Testis (tissue), 3 donors: Measurements from ENCODE around the gene CEMIP. TPM values are rescaled to one million over a fixed set of nuclear protein-coding genes. Genes with fewer than 3 reads are reported as not detected.

ENCODE experiments used
- DNase-seq: peaks from one replicate; pipeline ENCODE4 v3.0.0-alpha.2; 2019
- H3K27ac ChIP-seq, 2 donors: fragments of 200-600 bp; sonication (generic); one replicate each; pipeline ENCODE4 v1.5.1; 2019
- H3K27me3 ChIP-seq: fragments of 200-600 bp; sonication (generic); one replicate; pipeline ENCODE4 v1.5.1; 2019
- H3K36me3 ChIP-seq: fragments of 200-600 bp; sonication (generic); one replicate; pipeline ENCODE4 v1.5.1; 2017; ENCODE audit warnings: low read depth; ENCODE audit errors: missing control alignments
- H3K4me1 ChIP-seq: fragments of 200-600 bp; sonication (generic); one replicate; pipeline ENCODE4 v1.5.1; 2019
- H3K4me3 ChIP-seq, 2 donors: fragments of 200-600 bp; sonication (generic); one replicate each; pipeline ENCODE4 v1.5.1; 2017 to 2019
- H3K9me3 ChIP-seq: fragments of 200-600 bp; sonication (generic); one replicate; pipeline ENCODE4 v1.5.1; 2017
- POLR2A ChIP-seq: fragments of 450-650 bp; IDR thresholded peaks from one replicate; pipeline ENCODE4 v1.6.1; 2017; ENCODE audit warnings: antibody characterized with exemption, mild to moderate bottlenecking, moderate library complexity
- WGBS, 2 donors: methylation state at CpG; one replicate each; pipeline ENCODE4 v1.1.5; 2018; 5-methylcytosine and 5-hydroxymethylcytosine counted together
- intact Hi-C: fragments of 100-400 bp; cut with DNase I; formaldehyde crosslinking; loops from one replicate; pipeline ENCODE4 v1.15.1; 2023; ENCODE audit warnings: low total_unique reads
- polyA plus RNA-seq: library from polyadenylated mRNA; stranded (reverse); fragments of 350-450 nt; fragmentation: Illumina TruSeq; extraction: RNeasy Lipid Tissue Mini Kit (QIAGEN cat#74804); gene quantifications from one replicate; pipeline ENCODE4 v1.2.3, GENCODE V29; 2014; ENCODE audit warnings: low read depth, low replicate concordance; ENCODE audit not compliant: insufficient read depth
- total RNA-seq, 2 donors: library from RNA; depleted of rRNA; stranded (reverse); fragments of >200 nt; gene quantifications; one replicate each; pipeline ENCODE4 v1.2.3, GENCODE V29; 2016
- TF ChIP-seq, protein P1 (sequence below), 3 experiments: fragments of 450-650 bp in 2 of 3; fragments of 200-600 bp in 1 of 3; sonication (generic) in 1 of 3; IDR thresholded peaks; one replicate each; pipeline ENCODE4 v1.5.1; 2016 to 2019; ENCODE audit warnings: antibody characterized with exemption in 3 of 3, mild to moderate bottlenecking in 2 of 3, moderate library complexity in 1 of 3

CEMIP gene
- total and polyA plus RNA-seq, 3 donors from 2014 or later, result 7.5 to 21.5 (median 8.3) TPM

DNA sequence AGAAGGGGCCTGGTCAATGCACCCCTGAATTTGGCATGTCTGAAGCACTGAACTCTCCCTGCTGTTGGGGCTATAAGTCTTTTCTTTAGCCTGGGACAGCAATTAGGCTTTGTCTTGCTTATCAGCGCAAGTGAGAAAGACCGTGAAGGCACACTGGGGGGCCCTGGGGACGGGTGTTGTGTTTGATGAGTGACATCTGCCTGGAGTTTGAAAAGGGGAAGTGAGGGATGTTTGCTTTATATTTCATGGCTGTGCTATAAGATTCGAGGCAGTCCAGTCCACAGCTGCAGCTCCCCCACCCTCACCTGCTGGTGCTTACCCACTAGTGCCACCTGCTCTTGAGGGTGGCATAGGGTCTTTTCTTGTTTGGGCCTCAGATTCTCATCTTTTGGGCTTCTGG, 44.8 kb downstream of the CEMIP start:
- TF ChIP-seq, protein P1, sequence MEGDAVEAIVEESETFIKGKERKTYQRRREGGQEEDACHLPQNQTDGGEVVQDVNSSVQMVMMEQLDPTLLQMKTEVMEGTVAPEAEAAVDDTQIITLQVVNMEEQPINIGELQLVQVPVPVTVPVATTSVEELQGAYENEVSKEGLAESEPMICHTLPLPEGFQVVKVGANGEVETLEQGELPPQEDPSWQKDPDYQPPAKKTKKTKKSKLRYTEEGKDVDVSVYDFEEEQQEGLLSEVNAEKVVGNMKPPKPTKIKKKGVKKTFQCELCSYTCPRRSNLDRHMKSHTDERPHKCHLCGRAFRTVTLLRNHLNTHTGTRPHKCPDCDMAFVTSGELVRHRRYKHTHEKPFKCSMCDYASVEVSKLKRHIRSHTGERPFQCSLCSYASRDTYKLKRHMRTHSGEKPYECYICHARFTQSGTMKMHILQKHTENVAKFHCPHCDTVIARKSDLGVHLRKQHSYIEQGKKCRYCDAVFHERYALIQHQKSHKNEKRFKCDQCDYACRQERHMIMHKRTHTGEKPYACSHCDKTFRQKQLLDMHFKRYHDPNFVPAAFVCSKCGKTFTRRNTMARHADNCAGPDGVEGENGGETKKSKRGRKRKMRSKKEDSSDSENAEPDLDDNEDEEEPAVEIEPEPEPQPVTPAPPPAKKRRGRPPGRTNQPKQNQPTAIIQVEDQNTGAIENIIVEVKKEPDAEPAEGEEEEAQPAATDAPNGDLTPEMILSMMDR (IDR thresholded peaks at IDR 0.05), result no peak
- TF ChIP-seq POLR2A, result no peak
- intact Hi-C loops, result no loop called here

DNA sequence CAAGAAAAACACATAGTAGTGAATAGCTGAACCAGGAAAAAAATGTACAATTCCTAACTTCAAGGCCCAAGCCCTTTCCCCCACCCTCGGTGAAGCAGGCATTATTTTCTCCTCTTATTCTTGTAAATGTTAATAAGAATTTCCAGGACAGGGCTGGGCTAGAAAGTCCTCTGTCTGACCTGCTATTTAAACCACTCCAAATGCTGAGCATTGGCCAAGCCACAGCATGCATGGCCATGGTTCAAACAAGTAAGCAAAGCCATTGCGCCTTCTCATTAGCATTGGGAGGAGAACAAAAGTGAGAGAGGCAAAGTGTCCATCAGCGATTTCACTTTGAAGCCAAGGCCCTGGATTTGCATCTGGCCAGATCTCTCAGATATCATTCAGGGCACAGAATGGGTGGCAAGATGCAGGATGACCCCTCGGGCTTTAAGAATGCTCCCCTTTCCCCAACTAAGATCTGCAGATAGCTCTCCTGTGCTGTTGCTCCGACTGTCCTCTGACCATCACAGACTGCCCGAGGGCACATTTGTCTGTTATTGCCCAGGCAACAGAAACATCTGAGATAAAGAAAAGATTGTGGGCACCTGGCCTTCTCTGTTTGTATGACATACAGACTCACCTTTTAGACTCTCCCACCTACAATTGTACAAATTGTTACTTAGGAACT, 46.3 kb downstream of the CEMIP start:
- no peaks in the 10 kb centered on the region for H3K9me3 ChIP-seq
- no peak overlapping the region for H3K27ac ChIP-seq
- intact Hi-C loops, result no loop called here
- H3K27me3 ChIP-seq, result no peaks in the 10 kb centered on the region
- WGBS, 2 donors, result 81 to 85% methylated on average over 6 of the region's 6 CpGs
- H3K36me3 ChIP-seq, result no peaks in the 10 kb centered on the region
- DNase-seq, result no peak
- no peak overlapping the region for H3K4me3 ChIP-seq
- TF ChIP-seq, protein P1 (IDR thresholded peaks at IDR 0.05), result no peak
- TF ChIP-seq POLR2A, result no peak
- H3K4me1 ChIP-seq, result no peaks in the 10 kb centered on the region

More for the DNA sequence above, 44.8 kb downstream of the CEMIP start:
- H3K9me3 ChIP-seq, result no peaks in the 10 kb centered on the region
- H3K4me3 ChIP-seq, result no peak overlapping the region
- H3K36me3 ChIP-seq, result no peaks in the 10 kb centered on the region
- DNase-seq, result no peak
- H3K4me1 ChIP-seq, result no peaks in the 10 kb centered on the region
- 84 to 86% methylated on average over 4 of the region's 4 CpGs for WGBS, 2 donors
- H3K27ac ChIP-seq, result no peak overlapping the region
- no peaks in the 10 kb centered on the region for H3K27me3 ChIP-seq

DNA sequence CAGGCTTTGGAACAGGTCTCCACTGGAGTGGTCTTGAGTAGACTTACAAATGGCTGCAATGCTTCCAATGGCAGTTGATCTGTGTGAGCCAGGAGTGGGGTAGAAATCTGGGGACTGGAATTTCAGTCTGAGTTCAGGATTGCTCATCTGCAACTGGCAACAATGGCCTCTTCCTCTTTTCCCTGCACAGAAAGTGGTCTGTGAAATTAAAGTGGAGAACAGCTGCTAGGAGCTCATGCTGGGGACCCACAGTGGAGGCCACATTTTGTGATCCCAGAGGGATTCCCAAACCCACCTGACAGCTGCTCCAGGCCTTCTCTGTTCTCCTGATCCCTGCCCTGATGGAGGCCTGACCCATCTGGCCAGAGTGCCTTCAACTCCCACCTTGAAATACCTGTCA, 49.6 kb downstream of the CEMIP start:
- H3K27me3 ChIP-seq, result no peaks in the 10 kb centered on the region

GRCh38 chr15:80830677-80831076, 51.5 kb downstream of the CEMIP start:
- intact Hi-C loops, result no loop called here
- Histone ChIP-seq H3K4me1 (no peaks in the 10 kb centered on the region), H3K27ac (no peak overlapping the region), H3K9me3 (no peaks in the 10 kb centered on the region), H3K36me3 (no peaks in the 10 kb centered on the region), H3K4me3 (no peak overlapping the region), H3K27me3 (no peaks in the 10 kb centered on the region)
- WGBS, 2 donors, result 97 to 100% methylated on average over 1 of the region's 1 CpG
- TF ChIP-seq, protein P1 (IDR thresholded peaks at IDR 0.05), result no peak
- no peak for TF ChIP-seq POLR2A
- no peak for DNase-seq

More for the DNA sequence above, 49.6 kb downstream of the CEMIP start:
- Histone ChIP-seq H3K27ac (no peak overlapping the region), H3K4me1 (no peaks in the 10 kb centered on the region), H3K9me3 (no peaks in the 10 kb centered on the region), H3K36me3 (no peaks in the 10 kb centered on the region), H3K4me3 (no peak overlapping the region)
- intact Hi-C loops, result no loop called here
- DNase-seq, result no peak
- no peak for TF ChIP-seq POLR2A
- TF ChIP-seq, protein P1 (IDR thresholded peaks at IDR 0.05), result no peak

DNA sequence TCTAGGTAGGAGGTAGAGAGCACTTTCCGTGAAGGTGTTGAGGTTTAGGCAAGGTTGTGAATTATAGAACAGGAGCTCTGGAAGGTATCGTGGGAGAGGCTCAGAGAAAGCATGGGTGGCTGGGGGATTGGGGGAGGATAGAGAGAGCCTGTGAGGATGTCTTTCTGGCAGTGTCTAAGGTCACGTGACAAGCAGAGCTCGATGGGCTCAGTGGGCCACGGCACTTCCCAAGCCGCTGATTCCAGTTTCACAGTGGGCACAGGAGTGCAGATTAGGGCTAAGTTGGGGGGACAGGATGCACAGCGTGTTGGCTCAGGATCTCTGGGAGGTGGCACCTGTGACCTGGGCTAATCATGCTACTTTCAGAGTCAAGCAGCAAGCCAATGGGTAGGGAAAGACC, 52.0 kb downstream of the CEMIP start:
- Histone ChIP-seq H3K4me3 (no peak overlapping the region), H3K27me3 (no peaks in the 10 kb centered on the region), H3K4me1 (no peaks in the 10 kb centered on the region), H3K9me3 (no peaks in the 10 kb centered on the region), H3K36me3 (no peaks in the 10 kb centered on the region), H3K27ac (no peak overlapping the region)
- WGBS, 2 donors, result 92 to 94% methylated on average over 7 of the region's 7 CpGs
- intact Hi-C loops, result no loop called here
- DNase-seq, result no peak
- TF ChIP-seq POLR2A, result no peak
- TF ChIP-seq, protein P1 (IDR thresholded peaks at IDR 0.05), result no peak
